ENCODE data around the gene DYNLT2B.

GRCh38 chr3:196350067-196350466 is 32.0 kb upstream of the DYNLT2B start:
- TF ChIP-seq CTCF (IDR thresholded peaks at IDR 0.05), result no peak
- TF ChIP-seq EP300 (IDR thresholded peaks at IDR 0.05), result no peak
